Activated T-cell treated with anti-CD3 and anti-CD28 coated beads for 1 hour (primary cell): Measurements from ENCODE around the gene SRP54.
"Not testable (repeated sequence)": the region's sequence is repeated elsewhere in the genome, so short reads cannot be mapped to it uniquely, and the experiment has no call there.

Source experiments
- DNase-seq: peaks from one replicate; pipeline ENCODE4 v3.0.0-alpha.2; 2020; ENCODE audit warnings: low read depth

The SRP54 gene

GRCh38 chr14:34983786-34984185 lies 994 bp downstream of the SRP54 start:
- no peak for DNase-seq

GRCh38 chr14:34985740-34986139 lies 2.9 kb downstream of the SRP54 start:
- no peak for DNase-seq

- DNase-seq: no peak
Measured at GRCh38 chr14:34987180-34987579, 4.4 kb downstream of the SRP54 start.

- no peak for DNase-seq
Measured at GRCh38 chr14:34989762-34990161, 7.0 kb downstream of the SRP54 start.

- DNase-seq: no peak
Measured at GRCh38 chr14:34993426-34993825, 10.6 kb downstream of the SRP54 start.

- DNase-seq: no peak
Measured at GRCh38 chr14:34994668-34995067, 11.9 kb downstream of the SRP54 start.

GRCh38 chr14:34997762-34998161 lies 15.0 kb downstream of the SRP54 start:
- DNase-seq: no peak

- no peak for DNase-seq
Measured at GRCh38 chr14:34999500-34999899, 16.7 kb downstream of the SRP54 start.

GRCh38 chr14:35001621-35002020 lies 18.8 kb downstream of the SRP54 start:
- no peak for DNase-seq

GRCh38 chr14:35004839-35005238 lies 22.0 kb downstream of the SRP54 start:
- no peak for DNase-seq

GRCh38 chr14:35016568-35016967 lies 33.8 kb downstream of the SRP54 start:
- DNase-seq: no peak

- no peak for DNase-seq
Measured at GRCh38 chr14:35020713-35021112, 37.9 kb downstream of the SRP54 start.

GRCh38 chr14:35028435-35028834 lies 45.6 kb downstream of the SRP54 start:
- DNase-seq: no peak

- no peak for DNase-seq
Measured at GRCh38 chr14:35032562-35032961, 49.8 kb downstream of the SRP54 start.

GRCh38 chr14:35034440-35034833 lies 51.6 kb downstream of the SRP54 start:
- DNase-seq: no peak

- DNase-seq: not testable (repeated sequence)
Measured at GRCh38 chr14:35034944-35035554, 52.3 kb downstream of the SRP54 start.

- DNase-seq: not testable (repeated sequence)
Measured at GRCh38 chr14:35038312-35038711, 55.5 kb downstream of the SRP54 start.

GRCh38 chr14:35042632-35043031 lies 59.8 kb downstream of the SRP54 start:
- DNase-seq: no peak

GRCh38 chr14:35043046-35043445 lies 60.3 kb downstream of the SRP54 start:
- no peak for DNase-seq

GRCh38 chr14:35044939-35045797 lies 62.4 kb downstream of the SRP54 start:
- DNase-seq: no peak

- no peak for DNase-seq
Measured at GRCh38 chr14:35045798-35046047, 62.9 kb downstream of the SRP54 start.

GRCh38 chr14:35046048-35046750 lies 63.4 kb downstream of the SRP54 start, which contains the start of gene FAM177A1:
Gene FAM177A1 (plus strand): TSS chr14:35046272. CDS start chr14:35046464, 192 bp downstream.
- DNase-seq: peak; percentile 96
